Measurements from ENCODE around the gene PIK3R2. TPM values are rescaled to one million over a fixed set of nuclear protein-coding genes. Genes with fewer than 3 reads are reported as not detected.

The PIK3R2 gene
- total and polyA plus RNA-seq, 4 donors: 1.5 to 37.8 (median 7.7) TPM

- Histone ChIP-seq H3K4me3 (ENCODE audit: low read depth in 1 of 3, low read length in 3 of 3) (no peak overlapping the region), H3K36me3 (ENCODE audit: control insufficient read depth in 4 of 4, insufficient read depth in 3 of 4, low read depth in 1 of 4, low read length in 3 of 4) (no peaks in the 10 kb centered on the region), H3K9ac (ENCODE audit: low read depth in 1 of 2, low read length in 2 of 2) (no peak overlapping the region), H3K27me3 (ENCODE audit: control insufficient read depth in 4 of 4, insufficient read depth in 4 of 4, low read length in 3 of 4) (no peaks in the 10 kb centered on the region), H3K27ac (ENCODE audit: low read depth in 1 of 2, low read length in 2 of 2) (no peak overlapping the region), H3K9me3 (ENCODE audit: control insufficient read depth in 4 of 4, low read length in 3 of 4) (no peaks in the 10 kb centered on the region), H3K4me1 (ENCODE audit: control insufficient read depth in 4 of 4, insufficient read depth in 4 of 4, low read length in 3 of 4) (no peaks in the 10 kb centered on the region)
- no peak for TF ChIP-seq MAX (IDR thresholded peaks at IDR 0.05)
- no peak for TF ChIP-seq RAD21 (IDR thresholded peaks at IDR 0.05)
- TF ChIP-seq SP1 (IDR thresholded peaks at IDR 0.05): no peak
- no peak for TF ChIP-seq RXRA (IDR thresholded peaks at IDR 0.05)
- TF ChIP-seq GABPA (IDR thresholded peaks at IDR 0.05 in 1 of 2, conservative IDR thresholded peaks at IDR 0.05 in 1 of 2): no peak
- TF ChIP-seq EGR1 (IDR thresholded peaks at IDR 0.05; ENCODE audit: low read depth in 2 of 2): no peak
- no peak for TF ChIP-seq JUND (IDR thresholded peaks at IDR 0.05)
- no peak for TF ChIP-seq FOXA2 (IDR thresholded peaks at IDR 0.05)
- TF ChIP-seq ZBTB33 (IDR thresholded peaks at IDR 0.05): no peak
- no peak for TF ChIP-seq NR2F2 (IDR thresholded peaks at IDR 0.05)
- no peak for TF ChIP-seq ATF3 (IDR thresholded peaks at IDR 0.05)
- no peak for TF ChIP-seq YY1 (IDR thresholded peaks at IDR 0.05)
- no peak for TF ChIP-seq CTCF (IDR thresholded peaks at IDR 0.05; ENCODE audit: low read depth, low read length, missing input control)
- WGBS: 90% methylated on average over 17 of the region's 17 CpGs
- no peak for DNase-seq (ENCODE audit: low spot score)
These were observed 65.2 kb downstream of the PIK3R2 start for GRCh38 chr19:18218159-18218558.

- WGBS: 91% methylated on average over 3 of the region's 3 CpGs
- H3K4me1 ChIP-seq (ENCODE audit: control insufficient read depth in 4 of 4, insufficient read depth in 4 of 4, low read length in 3 of 4): no peaks in the 10 kb centered on the region
- H3K36me3 ChIP-seq (ENCODE audit: control insufficient read depth in 4 of 4, insufficient read depth in 3 of 4, low read depth in 1 of 4, low read length in 3 of 4): no peaks in the 10 kb centered on the region
- TF ChIP-seq YY1 (IDR thresholded peaks at IDR 0.05): no peak
- no peak for DNase-seq (ENCODE audit: low spot score)
- no peak overlapping the region for H3K9ac ChIP-seq (ENCODE audit: low read depth in 1 of 2, low read length in 2 of 2)
- no peaks in the 10 kb centered on the region for H3K9me3 ChIP-seq (ENCODE audit: control insufficient read depth in 4 of 4, low read length in 3 of 4)
- H3K27me3 ChIP-seq (ENCODE audit: control insufficient read depth in 4 of 4, insufficient read depth in 4 of 4, low read length in 3 of 4): no peaks in the 10 kb centered on the region
- no peak overlapping the region for H3K27ac ChIP-seq (ENCODE audit: low read depth in 1 of 2, low read length in 2 of 2)
- H3K4me3 ChIP-seq (ENCODE audit: low read depth in 1 of 3, low read length in 3 of 3): no peak overlapping the region
These were observed 65.6 kb downstream of the PIK3R2 start for GRCh38 chr19:18218600-18218999.

Small RNA genes lying within 50 kb of the gene (small RNA-seq; reads per million reads assigned to genes)
- gene IFI30: not detected

Other genes starting within 250 kb of the PIK3R2 start
- 10 to 100 TPM; 15.8 to 21.1 TPM for gene CCDC124, start 220.1 kb upstream of the PIK3R2 start, total RNA-seq
- gene CCDC124, start 220.1 kb upstream of the PIK3R2 start, polyA plus RNA-seq: 10 to 100 TPM; 43.0 to 59.3 TPM
- under 1 TPM; 0.05 to 0.08 TPM for gene KCNN1, start 186.1 kb upstream of the PIK3R2 start, total RNA-seq
- under 1 TPM in 1 of 2 donors, not detected in 1; 0.05 TPM for gene KCNN1, start 186.1 kb upstream of the PIK3R2 start, polyA plus RNA-seq
- 10 to 100 TPM in 1 of 2 donors, 1 to 10 TPM in 1; 7.6 to 32.3 TPM for gene ARRDC2, start 145.0 kb upstream of the PIK3R2 start, total RNA-seq
- gene ARRDC2, start 145.0 kb upstream of the PIK3R2 start, polyA plus RNA-seq: 1 to 10 TPM; 2.7 to 5.3 TPM
- gene IL12RB1, start 66.2 kb upstream of the PIK3R2 start, total RNA-seq: 1 to 10 TPM; 1.3 to 2.4 TPM
- gene IL12RB1, start 66.2 kb upstream of the PIK3R2 start, polyA plus RNA-seq: under 1 TPM; 0.43 to 0.90 TPM
- 10 to 100 TPM in 1 of 2 donors, 1 to 10 TPM in 1; 8.6 to 10.6 TPM for gene MAST3, start 55.4 kb upstream of the PIK3R2 start, total RNA-seq
- gene MAST3, start 55.4 kb upstream of the PIK3R2 start, polyA plus RNA-seq: 1 to 10 TPM; 4.3 to 4.7 TPM
- gene IFI30, start 20.6 kb downstream of the PIK3R2 start, total RNA-seq: 100 to 1,000 TPM in 1 of 2 donors, 10 to 100 TPM in 1; 60.2 to 129 TPM
- 100 to 1,000 TPM in 1 of 2 donors, 10 to 100 TPM in 1; 89.0 to 130 TPM for gene IFI30, start 20.6 kb downstream of the PIK3R2 start, polyA plus RNA-seq
- gene MPV17L2, start 40.1 kb downstream of the PIK3R2 start, total RNA-seq: 10 to 100 TPM in 1 of 2 donors, 1 to 10 TPM in 1; 3.6 to 12.1 TPM
- 10 to 100 TPM; 16.1 to 28.0 TPM for gene MPV17L2, start 40.1 kb downstream of the PIK3R2 start, polyA plus RNA-seq
- under 1 TPM; 0.33 to 0.84 TPM for gene RAB3A, start 50.9 kb downstream of the PIK3R2 start, total RNA-seq
- 1 to 10 TPM in 1 of 2 donors, under 1 TPM in 1; 0.74 to 1.7 TPM for gene RAB3A, start 50.9 kb downstream of the PIK3R2 start, polyA plus RNA-seq
- gene PDE4C, start 73.3 kb downstream of the PIK3R2 start, total RNA-seq: under 1 TPM; 0.51 to 0.75 TPM
- under 1 TPM in 1 of 2 donors, not detected in 1; 0.23 TPM for gene PDE4C, start 73.3 kb downstream of the PIK3R2 start, polyA plus RNA-seq
- gene IQCN, start 121.3 kb downstream of the PIK3R2 start, total RNA-seq: 1 to 10 TPM in 1 of 2 donors, under 1 TPM in 1; 0.19 to 2.4 TPM
- gene IQCN, start 121.3 kb downstream of the PIK3R2 start, polyA plus RNA-seq: under 1 TPM; 0.43 to 0.64 TPM
- gene JUND, start 128.5 kb downstream of the PIK3R2 start, total RNA-seq: 100 to 1,000 TPM in 1 of 2 donors, 10 to 100 TPM in 1; 36.9 to 103 TPM
- 10 to 100 TPM; 12.8 to 46.7 TPM for gene JUND, start 128.5 kb downstream of the PIK3R2 start, polyA plus RNA-seq
- gene LSM4, start 169.9 kb downstream of the PIK3R2 start, total RNA-seq: 100 to 1,000 TPM in 1 of 2 donors, 10 to 100 TPM in 1; 42.4 to 100 TPM
- gene LSM4, start 169.9 kb downstream of the PIK3R2 start, polyA plus RNA-seq: 10 to 100 TPM; 68.4 to 81.9 TPM
- 10 to 100 TPM; 21.5 to 48.3 TPM for gene PGPEP1, start 187.4 kb downstream of the PIK3R2 start, total RNA-seq
- 10 to 100 TPM; 15.8 to 30.8 TPM for gene PGPEP1, start 187.4 kb downstream of the PIK3R2 start, polyA plus RNA-seq
- gene GDF15, start 233.0 kb downstream of the PIK3R2 start, total RNA-seq: 10 to 100 TPM in 1 of 2 donors, under 1 TPM in 1; 0.42 to 11.6 TPM
- 1 to 10 TPM; 6.7 to 7.7 TPM for gene GDF15, start 233.0 kb downstream of the PIK3R2 start, polyA plus RNA-seq
- gene LRRC25, start 244.5 kb downstream of the PIK3R2 start, total RNA-seq: 10 to 100 TPM in 1 of 2 donors, 1 to 10 TPM in 1; 7.9 to 13.4 TPM
- 1 to 10 TPM; 2.3 to 5.8 TPM for gene LRRC25, start 244.5 kb downstream of the PIK3R2 start, polyA plus RNA-seq